ENCODE data around the gene HIGD1A. TPM values are rescaled to one million over a fixed set of nuclear protein-coding genes. Genes with fewer than 3 reads are reported as not detected.

Gene HIGD1A
- 66.2 to 97.5 TPM (median 72.6 TPM) in 5 replicates for total RNA-seq (2022; extraction: Qiagen RNA extraction; ENCODE audit: low read depth)

GRCh38 chr3:42804106-42804830 is at the start of gene HIGD1A:
TSS of gene HIGD1A (minus strand) at chr3:42804490. CDS start at chr3:42794253, 10,237 bp downstream.

GRCh38 chr3:42809202-42809601 is 4.9 kb upstream of the HIGD1A start, which contains the start of gene ACKR2:
TSS of gene ACKR2 (plus strand) at chr3:42809445. CDS start at chr3:42864503, 55,058 bp downstream.

GRCh38 chr3:42772670-42773408 is 31.5 kb downstream of the HIGD1A start, which contains the start of gene CCDC13:
TSS of gene CCDC13 (minus strand) at chr3:42773253. CDS start at chr3:42758345, 14,908 bp downstream.

Other genes starting within 250 kb of the HIGD1A start
- 28.1 to 33.1 TPM (median 31.0 TPM) in 5 replicates for gene SEC22C, start 222.5 kb downstream of the HIGD1A start, total RNA-seq (2022; extraction: Qiagen RNA extraction; ENCODE audit: low read depth)
- gene SS18L2, start 213.6 kb downstream of the HIGD1A start, total RNA-seq (2022; extraction: Qiagen RNA extraction; ENCODE audit: low read depth) = 19.0 to 21.7 TPM (median 20.3 TPM) in 5 replicates
- 9.2 to 13.9 TPM (median 11.6 TPM) in 5 replicates for gene NKTR, start 203.8 kb downstream of the HIGD1A start, total RNA-seq (2022; extraction: Qiagen RNA extraction; ENCODE audit: low read depth)
- gene ZBTB47, start 150.8 kb downstream of the HIGD1A start, total RNA-seq (2022; extraction: Qiagen RNA extraction; ENCODE audit: low read depth) = 4.7 to 7.5 TPM (median 5.9 TPM) in 5 replicates
- not detected in 5 replicates for gene KLHL40, start 119.0 kb downstream of the HIGD1A start, total RNA-seq (2022; extraction: Qiagen RNA extraction; ENCODE audit: low read depth)
- gene HHATL, start 101.7 kb downstream of the HIGD1A start, total RNA-seq (2022; extraction: Qiagen RNA extraction; ENCODE audit: low read depth) = not detected in 5 replicates
- 0.28 to 0.98 TPM (median 0.43 TPM) in 5 replicates for gene CCDC13, start 31.2 kb downstream of the HIGD1A start, total RNA-seq (2022; extraction: Qiagen RNA extraction; ENCODE audit: low read depth)
- 0.07 TPM in 1 of 5 replicates, not detected in the others for gene ACKR2, start 5.0 kb upstream of the HIGD1A start, total RNA-seq (2022; extraction: Qiagen RNA extraction; ENCODE audit: low read depth)
- gene CYP8B1, start 71.4 kb upstream of the HIGD1A start, total RNA-seq (2022; extraction: Qiagen RNA extraction; ENCODE audit: low read depth) = not detected in 5 replicates
- not detected in 5 replicates for gene ZNF662, start 101.7 kb upstream of the HIGD1A start, total RNA-seq (2022; extraction: Qiagen RNA extraction; ENCODE audit: low read depth)
- not detected in 5 replicates for gene GASK1A, start 174.8 kb upstream of the HIGD1A start, total RNA-seq (2022; extraction: Qiagen RNA extraction; ENCODE audit: low read depth)